Stimulated activated CD4-positive, alpha-beta T cell treated with anti-CD3 and anti-CD28 coated beads, Interleukin-15, amount 100 ng/mL, for 24 hours (primary cell): ENCODE results near the gene GBP6.
A peak's percentile ranks its signal among the peaks of the same experiment; 100 is the strongest.
"Not testable (repeated sequence)": the region's sequence is repeated elsewhere in the genome, so short reads cannot be mapped to it uniquely, and the experiment has no call there.

Experiments
- DNase-seq: peaks from one replicate; pipeline ENCODE4 v3.0.0-alpha.2; 2020

Gene GBP6

GRCh38 chr1:89369331-89369730, 5.5 kb downstream of the GBP6 start:
- DNase-seq = no peak

- peak; percentile 15 for DNase-seq
Measured at GRCh38 chr1:89373810-89374209, 10.0 kb downstream of the GBP6 start.

GRCh38 chr1:89378001-89378400, 14.1 kb downstream of the GBP6 start:
- DNase-seq = no peak

- DNase-seq = no peak
Measured at GRCh38 chr1:89381618-89382017, 17.8 kb downstream of the GBP6 start.

GRCh38 chr1:89382479-89382878, 18.6 kb downstream of the GBP6 start:
- no peak for DNase-seq

GRCh38 chr1:89383185-89383584, 19.3 kb downstream of the GBP6 start:
- DNase-seq = no peak

GRCh38 chr1:89390707-89391106, 26.8 kb downstream of the GBP6 start:
- no peak for DNase-seq

- no peak for DNase-seq
Measured at GRCh38 chr1:89391686-89392085, 27.8 kb downstream of the GBP6 start.

- DNase-seq = no peak
Measured at GRCh38 chr1:89394851-89395250, 31.0 kb downstream of the GBP6 start.

- DNase-seq = no peak
Measured at GRCh38 chr1:89396902-89397301, 33.0 kb downstream of the GBP6 start.

- no peak for DNase-seq
Measured at GRCh38 chr1:89405275-89405929, 41.5 kb downstream of the GBP6 start.

- DNase-seq = no peak
Measured at GRCh38 chr1:89407360-89407759, 43.5 kb downstream of the GBP6 start.

GRCh38 chr1:89407768-89408167, 43.9 kb downstream of the GBP6 start:
- not testable (repeated sequence) for DNase-seq

- DNase-seq = no peak
Measured at GRCh38 chr1:89425056-89425455, 61.2 kb downstream of the GBP6 start.

GRCh38 chr1:89429062-89429461, 65.2 kb downstream of the GBP6 start:
- no peak for DNase-seq

GRCh38 chr1:89429681-89430080, 65.8 kb downstream of the GBP6 start:
- not testable (repeated sequence) for DNase-seq

- DNase-seq = no peak
Measured at GRCh38 chr1:89433421-89433820, 69.6 kb downstream of the GBP6 start.

- peak; percentile 35 for DNase-seq
Measured at GRCh38 chr1:89434058-89434780, 70.4 kb downstream of the GBP6 start.
